SK-N-SH (cell line): ENCODE measurements around the gene MAGI2. TPM values are rescaled to one million over a fixed set of nuclear protein-coding genes. Genes with fewer than 3 reads are reported as not detected.

Experiments
- CTCF ChIA-PET: fragments of 300-600, 350-600 bp; formaldehyde crosslinking; extraction: SDS; loops from one replicate; lab custom pipeline; 2021; lab: Yijun Ruan, JAX
- POLR2A ChIA-PET: fragments of 350-600 bp; sonication (Branson Sonifier 250); formaldehyde crosslinking; extraction: SDS; loops from one replicate; lab custom pipeline; 2020; ENCODE audit warnings: antibody characterized with exemption, inconsistent platforms; lab: Yijun Ruan, JAX
- DNase-seq: peaks from one replicate; pipeline ENCODE4 v3.0.0; 2012
- H2AFZ ChIP-seq: fragments of 200-600 bp; sonication (generic); 2 replicates; pipeline ENCODE4 v1.8.1; 2016; ENCODE audit warnings: antibody characterized with exemption, mild to moderate bottlenecking, low read depth
- H3F3A ChIP-seq: fragments of 200-600 bp; sonication (generic); replicated peaks from 2 replicates; pipeline ENCODE3; 2016; ENCODE audit warnings: antibody characterized with exemption, mild to moderate bottlenecking; ENCODE audit not compliant: insufficient read depth
- H3K27ac ChIP-seq, 2 experiments: fragments of 200-500 bp in 1 of 2; fragments of 200-600 bp in 1 of 2; sonication (Bioruptor generic) in 1 of 2; sonication (generic), shearing (Covaris generic) in 1 of 2; 2 replicates each; pipeline versions ENCODE4 v1.5.1 to v1.6.1; 2014 to 2016; ENCODE audit warnings: low read depth in 2 of 2, inconsistent platforms in 1 of 2, low read length in 1 of 2, mild to moderate bottlenecking in 1 of 2, mixed read lengths in 1 of 2
- H3K27me3 ChIP-seq: fragments of 200-600 bp; sonication (generic), shearing (Covaris generic); 2 replicates; pipeline ENCODE4 v1.6.1; 2016; ENCODE audit warnings: mixed run types; ENCODE audit not compliant: insufficient read depth
- H3K36me3 ChIP-seq, 2 experiments: fragments of 200-500 bp in 1 of 2; fragments of 200-600 bp in 1 of 2; sonication (Bioruptor generic) in 1 of 2; sonication (generic) in 1 of 2; replicated peaks in 1 of 2; 2 replicates each; pipeline versions ENCODE3 to v1.5.1; 2014 to 2016; ENCODE audit warnings: low read length in 1 of 2, mild to moderate bottlenecking in 1 of 2; ENCODE audit not compliant: insufficient read depth in 2 of 2, control insufficient read depth in 1 of 2
- H3K4me1 ChIP-seq, 2 experiments: fragments of 200-500 bp in 1 of 2; fragments of 200-600 bp in 1 of 2; sonication (Bioruptor generic) in 1 of 2; sonication (generic), shearing (Covaris generic) in 1 of 2; 2 replicates each; pipeline versions ENCODE4 v1.5.1 to v1.6.1; 2014 to 2016; ENCODE audit warnings: low read depth in 1 of 2, low read length in 1 of 2, mixed run types in 1 of 2; ENCODE audit not compliant: insufficient read depth in 2 of 2, control insufficient read depth in 1 of 2
- H3K4me2 ChIP-seq: fragments of 200-600 bp; sonication (generic), shearing (Covaris generic); 2 replicates; pipeline ENCODE4 v1.6.1; 2017; ENCODE audit warnings: mixed run types
- H3K4me3 ChIP-seq, 2 experiments: fragments of 200-500 bp in 1 of 2; fragments of 200-600 bp in 1 of 2; sonication (Bioruptor generic) in 1 of 2; sonication (generic), shearing (Covaris generic) in 1 of 2; 2 replicates each; pipeline versions ENCODE4 v1.5.1 to v1.8.1; 2014 to 2016; ENCODE audit warnings: low read depth in 2 of 2, inconsistent platforms in 1 of 2, low read length in 1 of 2, mild to moderate bottlenecking in 1 of 2, mixed read lengths in 1 of 2, moderate library complexity in 1 of 2
- H3K79me2 ChIP-seq: fragments of 200-600 bp; sonication (generic); 2 replicates; pipeline ENCODE4 v1.8.1; 2017; ENCODE audit warnings: mild to moderate bottlenecking; ENCODE audit not compliant: insufficient read depth
- H3K9ac ChIP-seq: fragments of 200-600 bp; sonication (generic); 2 replicates; pipeline ENCODE4 v1.6.1; 2017; ENCODE audit warnings: mixed run types
- H3K9me2 ChIP-seq: fragments of 200-600 bp; sonication (generic); 2 replicates; pipeline ENCODE4 v1.6.1; 2017; ENCODE audit warnings: mixed run types
- H3K9me3 ChIP-seq: fragments of 200-600 bp; sonication (generic); 2 replicates; pipeline ENCODE4 v1.6.1; 2017; ENCODE audit warnings: mixed run types, mild to moderate bottlenecking, moderate library complexity
- H4K20me1 ChIP-seq: fragments of 200-600 bp; sonication (generic); 2 replicates; pipeline ENCODE4 v1.6.1; 2017; ENCODE audit warnings: mild to moderate bottlenecking, mixed run types; ENCODE audit not compliant: insufficient read depth
- CHD2 ChIP-seq: fragments of 150-350 bp; IDR thresholded peaks from 2 replicates; pipeline ENCODE4 v1.6.1; 2018; ENCODE audit warnings: low read length; ENCODE audit not compliant: partially characterized antibody
- ELF1 ChIP-seq: IDR thresholded peaks from 2 replicates; pipeline ENCODE4 v1.4.0; 2012
- FOSL2 ChIP-seq: IDR thresholded peaks from 2 replicates; pipeline ENCODE4 v1.4.0; 2012; ENCODE audit warnings: low read depth, mild to moderate bottlenecking, moderate library complexity, borderline replicate concordance
- GABPA ChIP-seq: IDR thresholded peaks from 2 replicates; pipeline ENCODE4 v1.4.0; 2012; ENCODE audit warnings: low read depth, mild to moderate bottlenecking
- MAX ChIP-seq: IDR thresholded peaks from 2 replicates; pipeline ENCODE4 v1.4.0; 2012; ENCODE audit warnings: low read depth
- MEF2A ChIP-seq: IDR thresholded peaks from 2 replicates; pipeline ENCODE4 v1.4.0; 2012; ENCODE audit warnings: low read depth, borderline replicate concordance
- POLR2AphosphoS5 ChIP-seq: IDR thresholded peaks from 2 replicates; pipeline ENCODE4 v1.6.1; 2012; ENCODE audit warnings: low read depth, low read length
- RAD21 ChIP-seq: IDR thresholded peaks from 2 replicates; pipeline ENCODE4 v1.6.1; 2012; ENCODE audit warnings: mild to moderate bottlenecking, low read length
- RFX5 ChIP-seq: IDR thresholded peaks from 2 replicates; pipeline ENCODE4 v1.6.1; 2012; ENCODE audit warnings: mild to moderate bottlenecking, improper control_type of control experiment, low read length
- SMC3 ChIP-seq: IDR thresholded peaks from 2 replicates; pipeline ENCODE4 v1.6.1; 2012; ENCODE audit warnings: low read depth, low read length, improper control_type of control experiment
- TAF1 ChIP-seq: IDR thresholded peaks from 2 replicates; pipeline ENCODE4 v1.6.1; 2012; ENCODE audit warnings: low read depth, mild to moderate bottlenecking, low read length, moderate library complexity, borderline replicate concordance
- TCF12 ChIP-seq: IDR thresholded peaks from 2 replicates; pipeline ENCODE4 v1.4.0; 2012
- TEAD4 ChIP-seq: IDR thresholded peaks from 2 replicates; pipeline ENCODE4 v1.4.0; 2012; ENCODE audit warnings: mild to moderate bottlenecking, borderline replicate concordance; ENCODE audit not compliant: insufficient read depth
- USF2 ChIP-seq: fragments of 150-350 bp; IDR thresholded peaks from 2 replicates; pipeline ENCODE4 v1.6.1; 2017; ENCODE audit warnings: antibody characterized with exemption, low read length, low read depth, borderline replicate concordance
- WGBS: methylation state at CpG from one replicate; pipeline ENCODE4 v1.1.6; 2017; ENCODE audit warnings: low lambda C conversion rate; 5-methylcytosine and 5-hydroxymethylcytosine counted together
- polyA plus RNA-seq, 3 experiments: library from polyadenylated mRNA; depleted of rRNA; stranded (reverse); fragments of >200 nt; gene quantifications; 2 replicates each; pipeline ENCODE4 v1.2.3, GENCODE V29; 2012
- TF ChIP-seq, protein P1 (sequence below): IDR thresholded peaks from 2 replicates; pipeline ENCODE4; 2012
- TF ChIP-seq, protein P2 (sequence below): fragments of 200-600 bp; sonication (generic); IDR thresholded peaks from 2 replicates; pipeline ENCODE4 v1.6.1; 2017; ENCODE audit warnings: antibody characterized with exemption, mild to moderate bottlenecking, moderate library complexity

MAGI2 gene
- polyA plus RNA-seq, 1 of the 3 experiments (the other 2 are of a cell fraction) = 1.1 TPM

DNA sequence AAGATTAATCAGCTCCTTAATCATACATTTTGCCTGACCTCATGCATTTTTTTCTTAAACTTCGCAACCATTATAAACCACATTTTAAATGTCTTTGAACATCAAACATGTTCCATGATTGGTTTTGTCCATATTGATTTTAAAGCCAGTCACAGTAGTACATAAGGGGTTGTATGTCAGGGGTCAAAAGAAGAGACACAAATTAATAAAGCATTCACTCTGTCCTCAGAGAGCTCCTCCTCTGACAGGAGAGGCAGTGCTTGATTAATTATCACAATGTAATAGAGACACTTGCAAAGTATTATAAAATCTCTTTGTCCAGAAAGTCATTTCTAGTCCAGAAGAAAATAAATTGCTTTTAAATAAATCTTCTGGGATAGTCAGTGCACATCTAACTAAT lies 195.5 kb downstream of the MAGI2 start:
- H3K9ac ChIP-seq = no peak overlapping the region
- WGBS = 89% methylated on average over 1 of the region's 1 CpG
- no peak overlapping the region for H3K4me3 ChIP-seq
- DNase-seq = no peak
- H3F3A ChIP-seq = no peaks in the 10 kb centered on the region
- no peaks in the 10 kb centered on the region for H3K79me2 ChIP-seq
- no peak overlapping the region for H2AFZ ChIP-seq
- no peak overlapping the region for H3K4me2 ChIP-seq
- POLR2A ChIA-PET = no interaction called here
- H3K4me1 ChIP-seq = no peaks in the 10 kb centered on the region; a peak in 1 of 4 replicates
- no peaks in the 10 kb centered on the region for H3K9me2 ChIP-seq
- no peaks in the 10 kb centered on the region for H4K20me1 ChIP-seq
- CTCF ChIA-PET = interaction anchor here (1.4 kb wide), 1 partner anchor 40 kb away, joined by 8 read pairs; no protein-coding TSS in a partner anchor
- no peaks in the 10 kb centered on the region for H3K36me3 ChIP-seq
- no peaks in the 10 kb centered on the region for H3K27me3 ChIP-seq
- H3K27ac ChIP-seq = no peak overlapping the region
- no peaks in the 10 kb centered on the region for H3K9me3 ChIP-seq
- TF ChIP-seq SMC3 = no peak
- no peak for TF ChIP-seq TCF12
- TF ChIP-seq ELF1 = no peak
- TF ChIP-seq MEF2A = no peak
- no peak for TF ChIP-seq RAD21
- TF ChIP-seq MAX = no peak
- no peak for TF ChIP-seq GABPA
- TF ChIP-seq POLR2AphosphoS5 = no peak
- no peak for TF ChIP-seq USF2
- no peak for TF ChIP-seq RFX5
- no peak for TF ChIP-seq FOSL2
- TF ChIP-seq, protein P1, sequence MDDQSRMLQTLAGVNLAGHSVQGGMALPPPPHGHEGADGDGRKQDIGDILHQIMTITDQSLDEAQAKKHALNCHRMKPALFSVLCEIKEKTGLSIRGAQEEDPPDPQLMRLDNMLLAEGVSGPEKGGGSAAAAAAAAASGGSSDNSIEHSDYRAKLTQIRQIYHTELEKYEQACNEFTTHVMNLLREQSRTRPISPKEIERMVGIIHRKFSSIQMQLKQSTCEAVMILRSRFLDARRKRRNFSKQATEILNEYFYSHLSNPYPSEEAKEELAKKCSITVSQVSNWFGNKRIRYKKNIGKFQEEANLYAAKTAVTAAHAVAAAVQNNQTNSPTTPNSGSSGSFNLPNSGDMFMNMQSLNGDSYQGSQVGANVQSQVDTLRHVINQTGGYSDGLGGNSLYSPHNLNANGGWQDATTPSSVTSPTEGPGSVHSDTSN = no peak
- TF ChIP-seq CHD2 = no peak
- no peak for TF ChIP-seq TEAD4
- TF ChIP-seq, protein P2, sequence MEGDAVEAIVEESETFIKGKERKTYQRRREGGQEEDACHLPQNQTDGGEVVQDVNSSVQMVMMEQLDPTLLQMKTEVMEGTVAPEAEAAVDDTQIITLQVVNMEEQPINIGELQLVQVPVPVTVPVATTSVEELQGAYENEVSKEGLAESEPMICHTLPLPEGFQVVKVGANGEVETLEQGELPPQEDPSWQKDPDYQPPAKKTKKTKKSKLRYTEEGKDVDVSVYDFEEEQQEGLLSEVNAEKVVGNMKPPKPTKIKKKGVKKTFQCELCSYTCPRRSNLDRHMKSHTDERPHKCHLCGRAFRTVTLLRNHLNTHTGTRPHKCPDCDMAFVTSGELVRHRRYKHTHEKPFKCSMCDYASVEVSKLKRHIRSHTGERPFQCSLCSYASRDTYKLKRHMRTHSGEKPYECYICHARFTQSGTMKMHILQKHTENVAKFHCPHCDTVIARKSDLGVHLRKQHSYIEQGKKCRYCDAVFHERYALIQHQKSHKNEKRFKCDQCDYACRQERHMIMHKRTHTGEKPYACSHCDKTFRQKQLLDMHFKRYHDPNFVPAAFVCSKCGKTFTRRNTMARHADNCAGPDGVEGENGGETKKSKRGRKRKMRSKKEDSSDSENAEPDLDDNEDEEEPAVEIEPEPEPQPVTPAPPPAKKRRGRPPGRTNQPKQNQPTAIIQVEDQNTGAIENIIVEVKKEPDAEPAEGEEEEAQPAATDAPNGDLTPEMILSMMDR = no peak
- no peak for TF ChIP-seq TAF1
